Naive B cell (primary cell): ENCODE data around the gene FES. TPM values are rescaled to one million over a fixed set of nuclear protein-coding genes. Genes with fewer than 3 reads are reported as not detected.

Source experiments
- ATAC-seq, 2 donors: fragments of 150-1000 bp; cut with Tn5 transposase; 2 replicates each; pipeline ENCODE4 v1.10.0; 2021; ENCODE audit warnings: low read depth in 2 of 2, mild to moderate bottlenecking in 2 of 2, moderate library complexity in 2 of 2
- DNase-seq: peaks from one replicate; pipeline ENCODE4 v3.0.0; 2022
- H3K27ac Mint-ChIP-seq, 6 donors: one replicate each; pipeline ENCODE4 v1.8.0; 2020 to 2022; ENCODE audit warnings: mild to moderate bottlenecking in 6 of 6, mixed read lengths in 6 of 6, moderate library complexity in 5 of 6, inconsistent platforms in 2 of 6
- H3K27me3 Mint-ChIP-seq, 3 donors: one replicate each; pipeline ENCODE4 v1.8.0; 2021 to 2022; ENCODE audit warnings: mixed read lengths in 3 of 3, mild to moderate bottlenecking in 1 of 3
- H3K36me3 Mint-ChIP-seq, 2 donors: one replicate each; pipeline ENCODE4 v1.8.0; 2020 to 2022; ENCODE audit warnings: mixed read lengths in 2 of 2, inconsistent platforms in 1 of 2, mild to moderate bottlenecking in 1 of 2
- H3K4me1 Mint-ChIP-seq, 3 donors: one replicate each; pipeline ENCODE4 v1.8.0; 2020 to 2022; ENCODE audit warnings: mixed read lengths in 3 of 3, inconsistent platforms in 1 of 3, mild to moderate bottlenecking in 1 of 3, moderate library complexity in 1 of 3
- H3K4me3 Mint-ChIP-seq, 8 donors: one replicate each; pipeline ENCODE4 v1.8.0; 2020 to 2022; ENCODE audit warnings: mild to moderate bottlenecking in 8 of 8, mixed read lengths in 8 of 8, moderate library complexity in 8 of 8, inconsistent platforms in 2 of 8
- H3K9me3 Mint-ChIP-seq, 7 donors: one replicate each; pipeline ENCODE4 v1.8.0; 2020 to 2022; ENCODE audit warnings: mixed read lengths in 7 of 7, mild to moderate bottlenecking in 5 of 7, inconsistent platforms in 2 of 7, moderate library complexity in 1 of 7
- polyA plus RNA-seq, 6 donors: library from polyadenylated mRNA; unstranded; fragments of 300-500 nt; fragmentation: Illumina TruSeq; gene quantifications; one replicate each; pipeline ENCODE4 v1.2.3, GENCODE V29; 2021; ENCODE audit warnings: low read depth in 6 of 6

Gene FES
- polyA plus RNA-seq, 6 donors from 2014 or later = 4.1 to 17.2 (median 7.9) TPM

GRCh38 chr15:90851114-90851513, 33.2 kb upstream of the FES start:
- DNase-seq (no peak), ATAC-seq (no peak)
- no peaks in the 10 kb centered on the region for H3K27me3 Mint-ChIP-seq
- H3K36me3 Mint-ChIP-seq = peaks cover 0 to 4% of the 10 kb centered on the region in 2 donors
- H3K27ac Mint-ChIP-seq = peak overlapping the region in 3 of 6 donors; percentile 9 to 66 (median 17)
- H3K4me3 Mint-ChIP-seq = peak overlapping the region in 6 of 8 donors; percentile 4 to 92 (median 81)
- peaks cover 0 to 2% (median 0%) of the 10 kb centered on the region in 7 donors for H3K9me3 Mint-ChIP-seq
- H3K4me1 Mint-ChIP-seq = peaks cover 40 to 58% (median 57%) of the 10 kb centered on the region in 3 donors

DNA sequence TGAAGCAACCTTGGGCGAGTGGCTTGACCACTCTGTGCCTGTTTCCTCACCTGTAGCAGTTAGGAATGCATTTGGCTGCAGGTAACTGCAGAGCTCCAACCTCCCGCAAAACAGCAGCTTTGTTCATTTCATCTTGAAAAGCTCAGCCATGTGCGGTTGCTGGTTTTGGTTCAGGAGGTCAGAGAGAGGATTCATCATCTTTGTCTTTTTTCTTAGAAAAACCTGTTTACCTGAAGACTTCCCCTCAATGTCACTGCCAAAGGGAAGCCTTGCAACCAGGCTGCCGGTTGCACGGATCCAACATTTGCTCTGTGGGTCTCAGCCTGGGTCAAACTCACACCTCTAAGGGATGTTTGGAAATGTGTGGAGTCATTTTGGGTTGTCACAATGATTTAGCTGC, 32.4 kb upstream of the FES start:
- H3K9me3 Mint-ChIP-seq = peaks cover 0 to 2% (median 0%) of the 10 kb centered on the region in 7 donors
- no peak for DNase-seq
- peaks cover 44 to 63% (median 61%) of the 10 kb centered on the region in 3 donors for H3K4me1 Mint-ChIP-seq
- ATAC-seq = no peak
- H3K4me3 Mint-ChIP-seq = peak overlapping the region in 7 of 8 donors; percentile 27 to 92 (median 80)
- H3K36me3 Mint-ChIP-seq = peaks cover 0 to under 1% of the 10 kb centered on the region in 2 donors
- H3K27me3 Mint-ChIP-seq = no peaks in the 10 kb centered on the region
- peak overlapping the region in 2 of 6 donors; percentile 4 to 51 for H3K27ac Mint-ChIP-seq

- DNase-seq (no peak), ATAC-seq (no peak)
- Mint-ChIP-seq H3K4me3 (peak overlapping the region in 7 of 8 donors; percentile 29 to 78 (median 56)), H3K9me3 (peaks cover 0 to 2% (median 0%) of the 10 kb centered on the region in 7 donors), H3K27me3 (no peaks in the 10 kb centered on the region), H3K4me1 (peaks cover 54 to 79% (median 73%) of the 10 kb centered on the region in 3 donors), H3K27ac (peak overlapping the region in 1 of 6 donors; percentile 83), H3K36me3 (no peaks in the 10 kb centered on the region)
Measured at GRCh38 chr15:90855139-90855538, 29.2 kb upstream of the FES start.

GRCh38 chr15:90857337-90857736, 27.0 kb upstream of the FES start:
- Mint-ChIP-seq H3K27ac (peak overlapping the region in 2 of 6 donors; percentile 41 to 83), H3K4me1 (peaks cover 38 to 61% (median 55%) of the 10 kb centered on the region in 3 donors), H3K4me3 (peak overlapping the region in 3 of 8 donors; percentile 23 to 37 (median 35)), H3K9me3 (no peaks in the 10 kb centered on the region), H3K27me3 (no peaks in the 10 kb centered on the region), H3K36me3 (no peaks in the 10 kb centered on the region)
- DNase-seq = no peak
- ATAC-seq = no peak

DNA sequence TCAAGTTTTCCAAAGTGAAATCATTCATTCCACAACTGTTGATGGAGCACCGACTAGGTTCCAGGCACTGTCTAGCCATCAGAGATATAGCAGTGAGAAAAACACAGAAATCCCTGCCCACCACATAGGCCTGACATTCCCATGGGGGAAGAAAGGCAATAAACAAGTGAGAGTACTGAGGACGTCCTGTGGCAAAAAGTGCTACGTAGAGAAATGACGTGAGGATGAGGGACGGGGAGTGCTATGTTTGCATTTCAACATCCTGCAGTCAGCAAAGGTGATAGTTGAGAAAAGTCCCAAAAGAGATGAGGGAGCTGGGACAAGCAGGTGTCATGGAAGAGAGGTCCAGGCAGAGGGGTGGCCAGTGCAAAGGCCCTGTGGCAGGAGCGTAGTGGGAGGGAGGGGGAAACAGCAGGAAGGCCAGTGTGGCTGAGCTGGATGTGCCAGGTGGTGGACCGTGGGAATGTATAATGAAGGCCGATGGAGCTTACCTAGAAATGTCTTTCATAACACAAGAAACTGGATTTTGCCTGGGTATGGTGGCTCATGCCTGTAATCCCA, 26.3 kb upstream of the FES start:
- Mint-ChIP-seq H3K9me3 (no peaks in the 10 kb centered on the region), H3K27me3 (no peaks in the 10 kb centered on the region), H3K36me3 (no peaks in the 10 kb centered on the region), H3K4me1 (peaks cover 33 to 54% (median 49%) of the 10 kb centered on the region in 3 donors), H3K27ac (peak overlapping the region in 2 of 6 donors; percentile 24 to 83), H3K4me3 (peak overlapping the region in 2 of 8 donors; percentile 23 to 62)
- ATAC-seq (no peak), DNase-seq (no peak)

- Mint-ChIP-seq H3K36me3 (no peaks in the 10 kb centered on the region), H3K9me3 (no peaks in the 10 kb centered on the region), H3K27me3 (no peaks in the 10 kb centered on the region), H3K4me3 (no peak overlapping the region), H3K27ac (peak overlapping the region in 4 of 6 donors; percentile 13 to 95 (median 48)), H3K4me1 (peaks cover 30 to 46% (median 45%) of the 10 kb centered on the region in 3 donors)
- ATAC-seq (no peak), DNase-seq (no peak)
Measured at GRCh38 chr15:90859234-90860131, 24.8 kb upstream of the FES start.

DNA sequence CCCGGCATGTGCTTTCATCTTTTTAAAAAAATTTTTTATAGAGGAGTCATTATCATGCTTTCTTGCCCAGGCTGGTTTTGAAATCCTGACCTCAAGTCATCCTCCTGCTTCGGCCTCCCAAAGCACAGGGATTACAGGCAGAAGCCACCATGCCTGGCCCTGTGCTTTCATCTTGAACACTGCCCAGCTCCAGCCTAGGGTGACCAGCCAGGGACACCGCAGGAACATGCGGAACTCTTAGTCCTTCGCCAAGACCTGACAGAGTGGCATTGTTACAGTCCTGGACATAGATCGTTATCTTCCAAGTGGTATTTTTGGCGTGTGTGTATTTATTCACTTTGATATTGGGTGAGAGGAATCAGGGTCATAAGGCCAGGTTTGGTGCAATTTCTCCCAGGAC, 23.9 kb upstream of the FES start:
- H3K9me3 Mint-ChIP-seq = no peaks in the 10 kb centered on the region
- ATAC-seq = no peak
- H3K36me3 Mint-ChIP-seq = no peaks in the 10 kb centered on the region
- H3K27me3 Mint-ChIP-seq = no peaks in the 10 kb centered on the region
- H3K4me1 Mint-ChIP-seq = peaks cover 22 to 36% (median 35%) of the 10 kb centered on the region in 3 donors
- H3K27ac Mint-ChIP-seq = peak overlapping the region in 1 of 6 donors; percentile 88
- H3K4me3 Mint-ChIP-seq = no peak overlapping the region
- DNase-seq = no peak

GRCh38 chr15:90860942-90861675, 23.2 kb upstream of the FES start:
- H3K36me3 Mint-ChIP-seq = no peaks in the 10 kb centered on the region
- H3K4me1 Mint-ChIP-seq = peaks cover 21 to 34% (median 29%) of the 10 kb centered on the region in 3 donors
- H3K27me3 Mint-ChIP-seq = no peaks in the 10 kb centered on the region
- no peak overlapping the region for H3K4me3 Mint-ChIP-seq
- no peak for ATAC-seq
- no peaks in the 10 kb centered on the region for H3K9me3 Mint-ChIP-seq
- no peak for DNase-seq
- no peak overlapping the region for H3K27ac Mint-ChIP-seq

- Mint-ChIP-seq H3K9me3 (no peaks in the 10 kb centered on the region), H3K27ac (no peak overlapping the region), H3K4me3 (no peak overlapping the region), H3K36me3 (no peaks in the 10 kb centered on the region), H3K27me3 (no peaks in the 10 kb centered on the region), H3K4me1 (peaks cover 13 to 20% (median 15%) of the 10 kb centered on the region in 3 donors)
- no peak for DNase-seq
- no peak for ATAC-seq
Measured at GRCh38 chr15:90862487-90862886, 21.8 kb upstream of the FES start.

DNA sequence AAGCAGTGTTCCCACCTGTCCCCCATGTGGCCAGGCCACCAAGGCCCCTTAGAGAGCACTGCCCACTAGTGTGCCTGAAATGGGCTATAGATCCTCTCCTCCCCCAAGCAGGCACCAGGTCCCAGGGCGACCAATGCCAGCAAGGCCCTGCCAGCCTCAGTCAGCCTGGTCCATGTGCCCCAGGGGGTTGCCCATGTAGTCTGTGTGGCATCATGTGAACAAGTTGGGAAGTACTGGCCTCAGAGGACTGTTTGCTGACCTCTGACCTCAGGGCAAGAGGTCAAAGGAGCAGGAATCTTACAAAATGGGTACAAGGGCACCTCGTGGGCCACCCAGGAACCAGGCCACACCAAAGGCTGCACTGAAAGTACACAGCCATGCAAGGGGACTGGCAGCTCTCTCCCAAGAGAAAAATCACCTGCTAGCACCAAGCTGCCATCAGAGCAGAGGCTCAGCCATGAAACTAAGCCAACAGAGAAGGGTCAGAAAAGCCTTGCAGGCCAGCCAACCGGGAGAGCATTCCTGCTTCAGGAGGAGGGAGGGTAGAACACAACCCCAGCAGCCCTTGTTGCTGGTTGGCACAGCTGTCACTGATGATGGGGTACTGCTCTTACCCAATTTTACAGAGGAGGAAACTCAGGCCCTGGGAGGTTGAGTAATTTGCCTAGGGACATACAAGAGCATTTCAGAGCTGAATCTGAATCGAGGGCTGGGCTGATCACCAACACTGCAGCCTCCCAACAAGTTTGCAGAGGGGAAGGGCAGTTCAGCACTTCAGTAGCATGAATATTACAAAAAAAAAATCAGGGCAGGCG, 21.1 kb upstream of the FES start:
- H3K27ac Mint-ChIP-seq = peak overlapping the region in 3 of 6 donors; percentile 5 to 43 (median 23)
- H3K4me3 Mint-ChIP-seq = no peak overlapping the region
- DNase-seq (no peak), ATAC-seq (no peak)
- H3K9me3 Mint-ChIP-seq = no peaks in the 10 kb centered on the region
- no peaks in the 10 kb centered on the region for H3K27me3 Mint-ChIP-seq
- peaks cover 9 to 18% (median 13%) of the 10 kb centered on the region in 3 donors for H3K4me1 Mint-ChIP-seq
- H3K36me3 Mint-ChIP-seq = no peaks in the 10 kb centered on the region

- Mint-ChIP-seq H3K4me1 (peaks cover 12 to 26% (median 17%) of the 10 kb centered on the region in 3 donors), H3K9me3 (no peaks in the 10 kb centered on the region), H3K36me3 (no peaks in the 10 kb centered on the region), H3K27me3 (no peaks in the 10 kb centered on the region), H3K4me3 (no peak overlapping the region), H3K27ac (no peak overlapping the region)
- ATAC-seq (no peak), DNase-seq (no peak)
Measured at GRCh38 chr15:90863987-90864386, 20.3 kb upstream of the FES start.

DNA sequence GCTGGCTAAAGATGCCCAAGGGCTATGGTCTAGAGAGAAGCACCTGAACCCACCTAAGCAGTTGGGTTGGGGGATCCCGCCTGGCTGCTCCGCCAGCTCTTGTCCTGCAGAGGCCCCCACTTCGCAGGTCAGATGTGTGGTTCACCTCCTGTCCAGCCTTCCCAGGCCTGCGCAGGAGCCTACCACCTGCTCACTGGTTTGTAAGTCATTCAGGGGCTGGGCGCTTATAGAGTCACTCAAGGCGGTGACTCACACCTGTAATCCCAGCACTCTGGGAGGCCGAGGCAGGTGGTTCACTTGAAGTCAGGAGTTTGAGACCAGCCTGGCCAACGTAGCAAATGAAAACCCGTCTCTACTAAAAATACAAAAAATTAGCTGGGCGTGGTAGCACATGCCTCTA, 19.8 kb upstream of the FES start:
- Mint-ChIP-seq H3K27ac (no peak overlapping the region), H3K27me3 (no peaks in the 10 kb centered on the region), H3K9me3 (no peaks in the 10 kb centered on the region), H3K4me1 (peaks cover 18 to 31% (median 18%) of the 10 kb centered on the region in 3 donors), H3K4me3 (no peak overlapping the region), H3K36me3 (no peaks in the 10 kb centered on the region)
- ATAC-seq = no peak
- DNase-seq = no peak
